GM21367 (cell line): Measurements from ENCODE around the gene GCGR.

ENCODE experiments used
- ATAC-seq: cut with Tn5 transposase; IDR thresholded peaks from one replicate; pipeline ENCODE4 v1.9.1; 2021; ENCODE audit not compliant: unreplicated experiment

The GCGR gene

DNA sequence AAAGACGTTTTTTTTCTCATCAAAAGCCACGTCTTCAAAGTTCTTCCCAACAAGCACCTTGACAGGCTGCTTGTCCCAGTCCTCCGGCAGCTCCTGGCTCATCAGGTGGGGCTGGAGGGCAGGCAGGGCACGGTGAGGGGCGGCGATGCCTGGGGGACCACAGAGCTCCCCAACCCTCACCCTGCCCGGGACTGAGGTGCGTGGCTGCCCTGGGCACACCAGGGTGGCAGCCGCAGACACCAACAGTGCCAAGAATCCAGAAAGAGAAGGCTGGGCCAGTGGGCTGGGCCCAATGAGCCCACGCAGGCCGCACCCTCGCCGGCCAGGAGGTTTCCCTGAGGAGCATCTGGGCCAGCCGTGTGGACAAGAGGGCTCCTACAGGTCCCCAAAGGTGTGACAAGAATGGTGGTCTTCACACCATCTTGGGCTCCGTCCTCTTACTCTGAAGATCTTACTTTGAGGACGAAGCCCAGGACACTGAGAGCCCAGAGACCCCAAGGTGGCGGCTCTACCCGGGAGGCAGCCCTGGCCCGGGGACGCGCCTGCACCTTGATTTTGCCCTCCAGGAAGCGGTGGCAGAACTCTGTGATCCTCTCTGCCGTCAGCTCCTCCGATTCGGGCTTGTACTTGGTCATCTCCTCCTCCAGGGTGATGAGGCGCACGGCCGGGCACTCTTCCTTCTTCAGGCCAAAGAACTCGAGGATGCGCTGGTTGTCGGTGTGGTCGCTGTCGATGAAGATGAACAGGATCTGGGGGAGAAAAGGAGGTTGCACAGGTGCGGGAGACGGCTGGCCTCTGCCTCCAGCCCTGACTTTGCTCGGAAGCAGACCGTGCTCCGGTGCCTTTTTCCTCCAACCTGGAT is 42.2 kb downstream of the GCGR start:
- ATAC-seq, result no peak

DNA sequence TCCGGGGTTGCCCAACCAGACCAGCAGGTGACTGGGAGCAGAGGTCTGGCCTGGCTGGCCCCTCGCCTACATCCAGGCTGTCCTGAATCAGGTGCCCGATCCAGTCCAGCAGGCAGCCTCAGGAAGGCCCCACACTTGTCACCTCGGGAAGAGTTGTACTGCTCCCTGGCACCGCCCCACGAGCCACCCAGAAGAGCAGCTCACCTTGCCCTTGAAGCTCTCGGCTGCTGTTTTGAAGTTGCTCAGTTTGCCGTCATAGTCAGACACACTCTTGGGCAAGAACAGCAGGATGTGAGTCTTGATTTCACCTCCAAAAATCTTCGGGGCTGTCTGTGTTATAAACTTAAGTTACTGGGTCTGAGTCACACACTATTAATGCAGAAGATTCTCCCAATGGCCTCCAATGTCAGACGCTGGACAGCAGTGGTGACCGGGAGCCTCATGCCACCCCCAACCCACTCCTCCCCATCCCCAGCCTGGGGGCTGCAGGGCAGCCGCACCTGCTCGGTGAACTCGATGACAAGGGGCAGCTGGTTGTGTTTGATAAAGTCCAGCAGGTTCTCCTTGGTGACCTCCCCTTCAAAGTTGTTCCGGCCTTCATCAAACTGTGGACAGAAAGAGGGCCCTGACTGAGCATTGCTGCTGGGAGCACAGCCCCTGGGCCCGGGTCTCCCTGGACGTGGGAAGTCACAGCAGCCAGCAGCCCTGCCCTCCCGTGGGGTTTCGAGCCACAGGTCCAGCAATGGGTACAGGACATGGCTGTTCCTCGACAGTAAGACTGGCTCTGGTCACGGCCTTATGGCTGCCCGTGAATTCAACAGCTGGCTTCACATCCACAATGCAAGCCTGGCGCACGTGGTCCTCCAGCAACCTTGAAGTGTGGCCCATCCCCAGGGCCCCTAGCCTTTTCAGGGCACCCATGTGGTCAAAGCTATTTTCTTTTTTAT is 43.1 kb downstream of the GCGR start:
- no peak for ATAC-seq

DNA sequence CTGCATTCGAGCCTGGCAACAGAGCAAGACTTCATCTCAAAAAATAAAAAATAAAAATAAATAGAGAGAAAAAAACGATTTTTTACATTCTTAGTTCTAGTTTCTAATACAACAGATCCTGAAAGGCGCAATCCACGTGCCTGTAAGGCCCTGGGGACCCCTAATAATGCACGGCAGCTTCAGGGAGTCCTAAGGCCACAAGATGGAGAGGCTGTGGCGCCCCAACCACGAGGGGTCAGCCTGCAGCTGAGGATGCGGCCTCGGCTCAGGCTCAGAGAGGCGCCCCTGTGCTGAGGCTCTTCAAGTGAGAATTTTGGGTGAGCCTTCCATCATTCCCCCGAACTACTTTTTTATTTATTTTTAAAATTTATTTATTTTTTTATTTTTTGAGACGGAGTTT is 45.5 kb downstream of the GCGR start:
- no peak for ATAC-seq

DNA sequence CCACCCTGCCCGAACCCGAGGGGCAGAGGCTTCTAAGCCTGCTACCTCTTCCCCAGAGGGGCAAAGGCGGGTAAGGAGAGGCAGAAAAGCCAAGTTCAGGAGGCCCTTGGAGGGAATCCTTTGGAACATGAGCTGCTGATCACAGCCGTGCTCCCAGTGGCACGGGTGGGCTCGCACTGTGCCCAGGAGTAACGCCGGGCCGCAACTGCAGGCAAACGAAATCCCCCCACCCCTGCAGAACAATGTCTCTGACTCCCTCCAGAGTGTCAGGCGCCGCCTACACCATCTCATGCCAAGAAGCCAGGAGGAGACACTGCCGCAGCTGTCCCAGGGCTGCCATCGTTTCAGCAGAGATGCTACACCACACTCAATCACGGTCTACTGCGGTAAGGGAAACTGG is 47.5 kb downstream of the GCGR start:
- ATAC-seq, result no peak

DNA sequence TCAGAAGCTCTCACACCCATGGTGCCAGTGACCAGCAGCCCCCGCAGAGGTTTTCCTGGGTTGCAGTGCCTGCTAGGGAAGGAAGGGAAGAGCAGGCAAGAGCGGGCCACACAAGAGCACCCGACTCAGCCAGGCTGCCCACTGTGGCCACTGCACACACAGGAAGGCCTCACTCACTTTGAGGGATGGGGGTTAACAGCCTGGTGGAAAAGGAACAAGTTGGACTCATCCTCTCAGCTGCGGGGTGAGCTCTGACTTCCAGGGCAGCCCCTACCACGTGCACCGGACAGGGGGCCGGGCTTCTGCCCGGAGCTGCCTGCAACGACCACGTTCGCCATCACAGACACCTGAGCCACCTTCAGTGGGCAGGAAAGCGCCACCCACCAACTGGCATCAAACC is 48.3 kb downstream of the GCGR start:
- ATAC-seq, result no peak

DNA sequence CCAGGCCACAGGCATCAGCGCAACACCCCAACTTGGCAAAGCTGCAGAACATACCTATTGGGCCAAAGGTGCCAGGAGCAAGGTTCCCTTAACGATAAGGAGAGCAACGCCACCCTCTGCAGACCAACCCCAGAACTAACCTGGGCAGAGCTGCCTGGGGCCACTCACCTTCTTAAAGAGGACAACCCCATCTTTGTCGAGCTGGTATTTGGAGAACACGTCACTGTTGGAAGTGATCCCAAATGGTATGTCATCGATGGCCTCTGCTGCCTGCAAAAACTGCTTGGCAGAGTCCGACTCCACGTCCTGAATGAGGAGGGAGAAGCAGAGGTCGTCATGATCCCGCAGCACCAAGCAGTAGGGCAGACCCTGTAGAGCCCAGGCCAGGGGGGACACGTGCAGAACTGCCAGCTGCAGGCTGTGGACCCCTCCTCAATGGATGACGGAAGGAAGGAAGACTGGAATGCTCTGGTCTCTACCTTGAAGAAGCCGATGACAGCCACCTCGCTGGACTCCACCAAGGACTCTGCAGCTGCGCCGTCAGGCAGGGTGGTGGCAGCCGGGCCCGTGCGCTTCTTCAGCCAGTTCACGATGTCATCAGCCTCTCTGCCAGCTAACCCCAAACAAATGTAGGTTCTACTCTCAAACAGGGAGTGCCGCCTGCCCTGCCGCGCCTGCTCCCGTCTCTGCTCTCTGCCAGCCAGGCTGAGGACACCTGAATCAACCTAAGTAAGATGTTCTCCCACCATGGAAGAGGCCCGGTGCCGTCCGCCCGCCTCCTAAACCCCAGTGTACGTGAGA is 51.2 kb downstream of the GCGR start:
- ATAC-seq, result no peak

DNA sequence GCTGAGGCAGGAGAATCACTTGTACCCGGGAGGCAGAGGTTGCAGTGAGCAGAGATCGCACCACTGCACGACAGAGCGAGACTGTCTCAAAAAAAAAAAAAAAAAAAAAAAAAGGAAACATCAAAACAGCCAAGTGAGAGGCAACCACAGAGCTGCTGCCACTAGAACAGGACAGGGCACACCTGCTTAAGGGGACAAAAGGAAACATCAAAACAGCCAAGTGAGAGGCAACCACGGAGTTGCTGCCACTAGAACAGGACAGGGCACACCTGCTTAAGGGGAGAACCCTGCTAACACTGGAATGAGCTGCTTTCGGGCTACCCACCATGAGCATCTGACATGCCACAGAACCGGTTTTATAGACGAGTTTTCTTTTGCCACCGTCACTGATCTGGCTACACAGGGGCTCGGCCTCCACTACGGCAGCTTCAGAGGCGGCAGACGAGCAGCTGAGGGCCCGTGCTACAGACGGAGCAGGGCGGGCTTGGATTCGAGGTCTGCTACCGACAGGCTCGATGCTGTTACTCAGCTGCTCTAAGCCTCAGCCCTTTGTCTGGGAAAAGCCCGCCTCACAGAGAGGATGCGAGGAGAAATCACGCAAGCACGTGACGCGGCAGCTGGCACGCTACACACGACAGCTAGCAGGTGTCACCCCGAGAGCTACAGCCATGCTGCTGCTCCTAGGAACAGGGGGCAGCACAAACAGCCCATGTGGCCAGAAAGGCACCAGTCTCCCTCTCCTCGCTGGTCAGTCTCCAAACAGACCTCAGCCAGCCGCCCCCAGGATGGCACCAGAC is 54.4 kb downstream of the GCGR start:
- no peak for ATAC-seq

DNA sequence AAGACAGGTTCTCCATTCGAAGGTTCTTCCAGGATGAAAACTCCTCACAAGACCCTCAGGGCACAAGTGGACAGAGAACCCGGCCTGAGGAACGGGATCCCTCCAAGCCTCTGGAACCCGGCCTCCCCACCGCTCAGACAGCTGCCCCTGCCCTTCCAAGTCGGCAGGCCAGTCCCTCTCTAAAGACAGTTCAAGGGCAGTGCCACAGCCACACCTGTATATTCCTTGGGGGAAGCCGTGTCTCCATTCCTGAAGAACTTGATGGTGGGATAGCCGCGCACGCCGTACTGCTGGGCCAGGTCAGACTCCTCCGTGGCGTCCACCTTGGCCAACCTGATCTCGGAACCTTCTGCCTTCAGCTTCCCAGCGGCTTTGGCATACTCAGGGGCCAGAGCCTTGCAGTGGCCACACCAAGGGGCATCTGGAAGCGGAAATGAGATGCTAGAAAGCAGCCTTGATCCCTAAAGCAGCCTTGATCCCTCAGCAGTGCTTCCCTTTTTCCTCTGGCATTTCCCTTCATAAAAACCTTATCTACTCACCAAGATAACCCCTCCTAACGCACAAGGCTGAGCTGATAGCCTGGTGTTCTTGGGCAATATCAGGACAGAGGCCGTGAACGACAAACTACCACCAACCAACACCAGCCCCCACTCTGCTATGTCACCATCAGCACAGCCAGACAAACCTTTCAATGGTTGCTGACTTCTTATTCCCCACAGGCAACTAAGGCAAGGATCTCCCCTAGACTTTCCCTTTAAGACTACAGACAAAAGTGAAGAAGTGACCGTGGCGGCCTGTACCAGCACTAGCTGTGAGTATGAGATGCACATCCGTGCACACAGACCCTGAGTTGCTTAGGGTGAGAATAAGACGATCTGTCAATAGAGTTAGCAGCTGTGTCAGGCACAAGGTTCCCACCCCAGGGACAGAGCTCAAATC is 55.3 kb downstream of the GCGR start:
- no peak for ATAC-seq

DNA sequence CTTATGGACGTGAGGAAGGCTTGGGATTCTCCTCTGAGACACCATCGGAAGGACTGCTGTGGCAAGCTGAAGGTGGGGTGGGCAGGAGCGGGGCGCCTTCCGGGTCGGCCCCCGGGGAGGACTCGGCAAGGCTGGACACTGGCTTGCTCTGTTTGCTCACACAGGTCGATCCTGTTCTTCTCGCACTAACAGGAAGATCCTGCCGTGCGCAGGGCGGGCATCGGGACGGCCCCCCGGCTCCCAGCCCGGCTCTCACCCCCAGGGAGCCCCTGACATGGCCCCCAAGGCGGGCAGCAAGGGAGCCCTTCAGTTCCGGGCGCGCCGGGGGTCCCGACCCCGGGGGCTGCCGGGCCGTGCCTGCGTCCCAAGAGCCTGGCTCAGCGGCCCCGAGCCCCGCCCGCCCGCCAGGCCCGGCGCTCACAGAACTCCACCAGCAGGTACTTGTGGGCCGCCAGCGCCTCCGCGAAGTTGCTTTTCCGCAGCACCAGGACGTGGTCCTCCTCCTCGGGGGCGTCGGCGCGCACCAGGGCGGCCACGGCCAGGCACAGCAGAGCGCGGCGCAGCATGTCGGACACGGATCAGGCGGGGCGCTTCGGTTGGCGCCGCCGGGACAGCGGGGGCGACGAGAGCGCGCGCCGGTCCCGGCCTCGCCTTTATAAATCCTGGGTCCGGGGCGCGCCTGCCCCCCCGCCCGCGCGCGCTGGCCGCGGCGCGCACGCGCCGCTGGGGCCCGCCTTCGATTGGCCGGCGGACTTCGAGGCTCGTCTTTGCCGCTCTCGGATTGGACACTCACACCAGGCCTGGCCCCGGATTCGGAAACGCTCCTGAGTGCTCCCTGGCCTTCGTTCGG is 56.2 kb downstream of the GCGR start, which contains the start of gene P4HB:
Gene P4HB, minus strand, starts transcription at position 630 of the 850 bp plus-strand sequence. Its CDS starts 64 bp downstream, at position 566.
- peak; percentile 59 for ATAC-seq

DNA sequence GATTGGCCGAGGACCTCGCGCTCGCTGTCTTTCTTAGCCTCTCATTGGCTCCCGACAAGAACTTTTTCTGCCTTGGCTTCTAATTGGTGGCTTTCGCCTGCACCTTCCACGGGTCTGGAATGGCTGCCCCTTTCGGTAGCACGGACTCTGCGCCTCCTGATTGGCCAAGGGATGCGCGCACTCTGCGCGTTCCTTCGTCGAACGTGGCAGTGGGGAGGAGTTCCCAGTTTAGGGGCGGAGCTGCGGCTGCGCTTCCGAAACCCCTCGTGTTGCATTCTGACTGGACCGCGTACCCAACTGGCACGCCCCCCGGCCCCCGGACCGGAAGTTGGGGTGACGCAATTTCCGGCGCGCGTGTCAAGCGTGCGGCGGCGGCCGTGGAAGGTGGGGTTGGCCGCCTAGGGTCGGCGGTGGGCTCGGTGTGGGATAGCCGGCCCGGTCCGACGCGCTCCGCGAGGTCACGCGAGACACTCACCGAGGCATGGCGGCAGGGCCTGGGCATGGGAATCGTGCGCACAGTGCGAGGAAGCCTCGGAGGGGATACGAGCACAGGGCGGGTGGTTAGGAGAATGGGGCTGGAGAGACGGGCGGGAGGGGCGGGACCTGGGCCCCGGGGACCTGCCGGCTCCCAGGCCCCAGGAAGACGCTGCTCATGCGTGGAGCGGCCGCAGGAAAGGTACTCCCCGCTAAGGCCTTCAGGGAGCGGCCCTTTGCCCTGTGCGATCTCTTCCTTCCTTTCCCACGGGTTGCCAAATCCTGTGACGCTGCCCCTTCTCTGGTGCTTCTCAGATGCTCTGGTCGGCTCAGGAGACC is 57.0 kb downstream of the GCGR start:
- ATAC-seq, result peak; percentile 68

DNA sequence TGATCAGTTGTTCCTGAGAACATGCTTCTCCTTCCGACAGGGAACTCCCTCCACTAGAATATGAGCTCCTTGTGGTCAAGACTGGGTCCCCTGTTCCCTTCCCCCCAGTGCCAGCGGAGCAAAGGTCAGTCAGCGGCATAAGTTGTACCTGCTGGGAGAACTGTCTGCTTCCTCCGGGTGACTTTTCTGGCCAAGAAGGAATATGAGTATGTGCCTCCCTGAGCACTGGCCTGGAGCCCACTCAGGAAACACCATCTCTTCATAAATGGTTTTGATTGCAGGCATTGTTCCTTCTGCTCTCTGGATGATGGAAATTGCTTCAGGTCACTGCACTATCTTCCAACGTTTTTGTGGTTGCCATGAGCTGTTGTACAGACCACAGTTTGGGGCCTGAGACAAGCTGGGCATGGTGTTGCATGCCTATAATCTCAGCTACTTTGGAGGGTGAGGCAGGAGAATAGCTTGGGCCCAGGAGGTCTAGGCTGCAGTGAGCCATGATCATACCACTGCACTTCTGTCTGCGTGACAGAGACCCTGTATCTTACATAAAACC is 59.2 kb downstream of the GCGR start:
- no peak for ATAC-seq
